ENCODE data around the gene C4B. TPM values are rescaled to one million over a fixed set of nuclear protein-coding genes. Genes with fewer than 3 reads are reported as not detected.

Gene C4B
- total RNA-seq, 1 experiment from 2014 or later: 6.3 TPM

GRCh38 chr6:32081168-32081990 is 66.8 kb downstream of the C4B start:
- Histone ChIP-seq H3K4me1 (ENCODE audit: control insufficient read depth in 1 of 2, insufficient read depth in 2 of 2, low read length in 2 of 2) (peaks cover 4 to 34% of the 10 kb centered on the region in 2 experiments), H3K4me3 (replicated peaks in 1 of 2; ENCODE audit: low read depth in 1 of 2, low read length in 2 of 2) (no peak overlapping the region), H4K20me1 (ENCODE audit: insufficient read depth) (no peaks in the 10 kb centered on the region), H2AFZ (ENCODE audit: low read depth, low read length, poor library complexity, severe bottlenecking) (no peak overlapping the region), H3K79me2 (ENCODE audit: insufficient read depth, low read length) (no peaks in the 10 kb centered on the region), H3K27ac (ENCODE audit: low read depth, low read length) (no peak overlapping the region), H3K9me3 (ENCODE audit: control insufficient read depth in 1 of 2, insufficient read depth in 1 of 2, low read depth in 1 of 2, low read length in 2 of 2) (no peaks in the 10 kb centered on the region), H3K9ac (ENCODE audit: low read length) (no peak overlapping the region), H3K9me2 (ENCODE audit: insufficient read depth) (no peaks in the 10 kb centered on the region), H3K36me3 (ENCODE audit: control insufficient read depth in 1 of 2, insufficient read depth in 2 of 2, low read length in 2 of 2) (no peaks in the 10 kb centered on the region), H3K4me2 (ENCODE audit: low read length) (no peak overlapping the region), H3K27me3 (ENCODE audit: insufficient read depth, low read length) (no peaks in the 10 kb centered on the region)
- ChIA-PET RAD21 (ENCODE audit: low non-redundant PET in 1 of 2, low total read pairs in 2 of 2, uncharacterized antibody in 2 of 2, unreplicated experiment in 2 of 2) (no interaction called here), POLR2A (no interaction called here), CTCF (no interaction called here)
- TF ChIP-seq CBX3 (IDR thresholded peaks at IDR 0.05; ENCODE audit: low read depth) (no peak), SP1 (IDR thresholded peaks at IDR 0.05; ENCODE audit: low read depth) (no peak), ATF3 (IDR thresholded peaks at IDR 0.05) (no peak), EZH2phosphoT487 (IDR thresholded peaks at IDR 0.05; ENCODE audit: borderline replicate concordance) (no peak), EZH2 (IDR thresholded peaks at IDR 0.05) (no peak), YY1 (IDR thresholded peaks at IDR 0.05; ENCODE audit: extremely low read depth, insufficient replicate concordance, low read depth, low read length) (no peak), CTCF (IDR thresholded peaks at IDR 0.05 in 2 of 3, conservative IDR thresholded peaks at IDR 0.05 in 1 of 3; ENCODE audit: borderline replicate concordance in 1 of 3, insufficient read depth in 1 of 3, low read depth in 2 of 3, low read length in 2 of 3) (no peak), POLR2AphosphoS5 (IDR thresholded peaks at IDR 0.05; ENCODE audit: low read depth, low read length) (no peak), SRF (IDR thresholded peaks at IDR 0.05; ENCODE audit: low read depth) (no peak), ZFX (IDR thresholded peaks at IDR 0.05) (no peak), SIN3A (IDR thresholded peaks at IDR 0.05; ENCODE audit: low read depth) (no peak), MAX (IDR thresholded peaks at IDR 0.05) (no peak), JUND (IDR thresholded peaks at IDR 0.05) (no peak)
- no TSS peak for BruUV-seq (replicated peaks)
- ATAC-seq: no peak
- intact Hi-C loops (cut with micrococcal nuclease): no loop called here
- DNase-seq (ENCODE audit: low read depth, low spot score): no peak

Measured in HCT116 (cell line).